ENCODE results near the gene SIGLEC1. TPM values are rescaled to one million over a fixed set of nuclear protein-coding genes. Genes with fewer than 3 reads are reported as not detected.

SIGLEC1 gene
- total RNA-seq: not detected in 2 replicates

GRCh38 chr20:3712279-3712873 is at the start of gene SIGLEC1:
TSS of gene SIGLEC1 (minus strand) at chr20:3712600. CDS start at chr20:3707128, 5,472 bp downstream.

GRCh38 chr20:3732327-3733118 is 20.1 kb upstream of the SIGLEC1 start, which contains the start of gene HSPA12B:
TSS of gene HSPA12B (plus strand) at chr20:3732685. CDS start at chr20:3738675, 5,990 bp downstream.

GRCh38 chr20:3681931-3682781 is 30.2 kb downstream of the SIGLEC1 start, which contains the start of gene ADAM33:
TSS of gene ADAM33 (minus strand) at chr20:3682010. CDS start at chr20:3682004, 6 bp downstream.

GRCh38 chr20:3663031-3663701 is 49.2 kb downstream of the SIGLEC1 start, which contains the start of gene GFRA4:
TSS of gene GFRA4 (minus strand) at chr20:3663399. CDS start at chr20:3663399, 0 bp downstream.

Other genes with a start within 250 kb of the SIGLEC1 start
- 68.5 and 76.9 TPM in 2 replicates for gene ATRN, start 241.6 kb downstream of the SIGLEC1 start, total RNA-seq
- gene GFRA4, start 49.2 kb downstream of the SIGLEC1 start, total RNA-seq: not detected in 2 replicates
- gene ADAM33, start 30.6 kb downstream of the SIGLEC1 start, total RNA-seq: 16.4 and 18.7 TPM in 2 replicates
- gene HSPA12B, start 20.1 kb upstream of the SIGLEC1 start, total RNA-seq: under 0.01 TPM in 1 of 2 replicates, not detected in the other
- gene ADISSP, start 55.2 kb upstream of the SIGLEC1 start, total RNA-seq: 10.4 and 27.8 TPM in 2 replicates
- gene SPEF1, start 68.8 kb upstream of the SIGLEC1 start, total RNA-seq: not detected in 2 replicates
- gene CENPB, start 74.1 kb upstream of the SIGLEC1 start, total RNA-seq: 64.7 and 75.2 TPM in 2 replicates
- 5.0 and 18.8 TPM in 2 replicates for gene CDC25B, start 83.7 kb upstream of the SIGLEC1 start, total RNA-seq
- 14.3 and 14.8 TPM in 2 replicates for gene AP5S1, start 107.9 kb upstream of the SIGLEC1 start, total RNA-seq
- gene MAVS, start 134.2 kb upstream of the SIGLEC1 start, total RNA-seq: 13.4 and 24.8 TPM in 2 replicates
- 55.8 and 60.3 TPM in 2 replicates for gene PANK2, start 176.8 kb upstream of the SIGLEC1 start, total RNA-seq